MM.1S (cell line): Measurements from ENCODE around the gene ARHGAP26.

ENCODE experiments used
- DNase-seq: peaks from one replicate; pipeline ENCODE4 v3.0.0-alpha.2; 2015
- H2AFZ ChIP-seq: fragments of 300-600 bp; sonication (generic); 2 replicates; pipeline ENCODE4 v1.6.0; 2016; ENCODE audit warnings: antibody characterized with exemption, low read length
- H3F3A ChIP-seq: fragments of 300-600 bp; sonication (generic); 2 replicates; pipeline ENCODE4 v1.6.1; 2016; ENCODE audit warnings: mild to moderate bottlenecking, antibody characterized with exemption, low read length, moderate library complexity, mixed read lengths; ENCODE audit not compliant: insufficient read depth
- H3K27ac ChIP-seq: fragments of 300-600 bp; sonication (generic); 2 replicates; pipeline ENCODE4 v1.5.1; 2016; ENCODE audit warnings: mild to moderate bottlenecking, low read length
- H3K27me3 ChIP-seq: fragments of 300-600 bp; sonication (generic); replicated peaks from 2 replicates; pipeline ENCODE4 v1.6.0; 2016; ENCODE audit warnings: low read length; ENCODE audit not compliant: insufficient read depth
- H3K36me3 ChIP-seq: fragments of 300-600 bp; sonication (generic); replicated peaks from 2 replicates; pipeline ENCODE4 v1.6.1; 2016; ENCODE audit warnings: mild to moderate bottlenecking, low read length, mixed read lengths; ENCODE audit not compliant: insufficient read depth
- H3K4me1 ChIP-seq: fragments of 300-600 bp; sonication (generic); 2 replicates; pipeline ENCODE4 v1.6.1; 2016; ENCODE audit warnings: low read length, mixed read lengths
- H3K4me2 ChIP-seq: fragments of 300-600 bp; sonication (generic); 2 replicates; pipeline ENCODE4 v1.6.0; 2016; ENCODE audit warnings: low read depth, low read length
- H3K4me3 ChIP-seq: fragments of 300-600 bp; sonication (generic); 2 replicates; pipeline ENCODE4 v1.5.1; 2016; ENCODE audit warnings: low read length, mixed read lengths
- H3K79me2 ChIP-seq: fragments of 300-600 bp; sonication (generic); 2 replicates; pipeline ENCODE4 v1.6.1; 2016; ENCODE audit warnings: mixed run types, low read length, mixed read lengths
- H3K9ac ChIP-seq: fragments of 300-600 bp; sonication (generic); 2 replicates; pipeline ENCODE4 v1.6.1; 2016; ENCODE audit warnings: low read length, mixed read lengths
- H3K9me2 ChIP-seq: fragments of 300-600 bp; sonication (generic); replicated peaks from 2 replicates; pipeline ENCODE4 v1.6.1; 2016; ENCODE audit warnings: mild to moderate bottlenecking, low read length, mixed read lengths; ENCODE audit not compliant: insufficient read depth
- H3K9me3 ChIP-seq: fragments of 300-600 bp; sonication (generic); replicated peaks from 2 replicates; pipeline ENCODE4 v1.6.1; 2016; ENCODE audit warnings: mild to moderate bottlenecking, low read length, mixed read lengths; ENCODE audit not compliant: insufficient read depth
- H4K20me1 ChIP-seq: fragments of 300-600 bp; sonication (generic); 2 replicates; pipeline ENCODE4 v1.6.1; 2016; ENCODE audit warnings: mild to moderate bottlenecking, low read length, moderate library complexity, mixed read lengths; ENCODE audit not compliant: insufficient read depth
- CTCF ChIP-seq: fragments of 300-600 bp; sonication (generic); IDR thresholded peaks from 2 replicates; pipeline ENCODE4 v1.5.1; 2016; ENCODE audit warnings: antibody characterized with exemption, low read length, mixed read lengths
- EZH2 ChIP-seq: fragments of 300-600 bp; sonication (generic); optimal IDR thresholded peaks from 2 replicates; pipeline ENCODE3; 2017; ENCODE audit warnings: low read depth, mild to moderate bottlenecking, antibody characterized with exemption, low read length, mixed read lengths
- EZH2phosphoT487 ChIP-seq: fragments of 300-600 bp; sonication (generic); IDR thresholded peaks from 2 replicates; pipeline ENCODE4 v1.6.1; 2018; ENCODE audit warnings: antibody characterized with exemption, low read length

Gene ARHGAP26

GRCh38 chr5:143220748-143221251 lies 450.6 kb downstream of the ARHGAP26 start:
- H3K4me2 ChIP-seq = peak overlapping the region; percentile 56
- H4K20me1 ChIP-seq = no peaks in the 10 kb centered on the region
- H3F3A ChIP-seq = peaks cover 6% of the 10 kb centered on the region; the same call in 1 of the 2 replicates
- no peaks in the 10 kb centered on the region for H3K79me2 ChIP-seq
- H3K27ac ChIP-seq = peak overlapping the region; percentile 65
- H3K4me1 ChIP-seq = peaks cover 40% of the 10 kb centered on the region
- peak overlapping the region; percentile 26; the same call in 1 of the 2 replicates for H3K9ac ChIP-seq
- peak overlapping the region; percentile 30; the same call in 1 of the 2 replicates for H2AFZ ChIP-seq
- H3K9me2 ChIP-seq = no peaks in the 10 kb centered on the region
- TF ChIP-seq EZH2 (no peak), EZH2phosphoT487 (no peak), CTCF (no peak)
- no peaks in the 10 kb centered on the region for H3K9me3 ChIP-seq
- H3K4me3 ChIP-seq = peak overlapping the region; percentile 52
- H3K36me3 ChIP-seq = no peaks in the 10 kb centered on the region
- no peaks in the 10 kb centered on the region for H3K27me3 ChIP-seq
- DNase-seq = peak; percentile 60

GRCh38 chr5:143222287-143223231 lies 452.4 kb downstream of the ARHGAP26 start:
- peak overlapping the region; percentile 5; the same call in 1 of the 2 replicates for H3K4me2 ChIP-seq
- H3K9ac ChIP-seq = no peak overlapping the region
- peaks cover 40% of the 10 kb centered on the region for H3K4me1 ChIP-seq
- H3K27ac ChIP-seq = peak overlapping the region; percentile 22; the same call in 1 of the 2 replicates
- no peak for TF ChIP-seq CTCF
- TF ChIP-seq EZH2phosphoT487 = no peak
- TF ChIP-seq EZH2 = no peak
- H3K79me2 ChIP-seq = no peaks in the 10 kb centered on the region
- H3K36me3 ChIP-seq = no peaks in the 10 kb centered on the region
- H4K20me1 ChIP-seq = no peaks in the 10 kb centered on the region
- DNase-seq = no peak
- H2AFZ ChIP-seq = peak overlapping the region; percentile 38
- no peaks in the 10 kb centered on the region for H3K9me3 ChIP-seq
- no peaks in the 10 kb centered on the region for H3K9me2 ChIP-seq
- H3K4me3 ChIP-seq = no peak overlapping the region
- no peaks in the 10 kb centered on the region for H3K27me3 ChIP-seq
- H3F3A ChIP-seq = peaks cover 6% of the 10 kb centered on the region; the same call in 1 of the 2 replicates

- TF ChIP-seq EZH2phosphoT487 = no peak
- no peak for TF ChIP-seq EZH2
- TF ChIP-seq CTCF = no peak
- no peaks in the 10 kb centered on the region for H4K20me1 ChIP-seq
- H3K4me2 ChIP-seq = no peak overlapping the region
- H3K9ac ChIP-seq = no peak overlapping the region
- no peak overlapping the region for H2AFZ ChIP-seq
- H3K4me3 ChIP-seq = no peak overlapping the region
- H3K27ac ChIP-seq = no peak overlapping the region
- H3K9me3 ChIP-seq = no peaks in the 10 kb centered on the region
- DNase-seq = no peak
- peaks cover 15% of the 10 kb centered on the region for H3F3A ChIP-seq
- no peaks in the 10 kb centered on the region for H3K36me3 ChIP-seq
- no peaks in the 10 kb centered on the region for H3K27me3 ChIP-seq
- peaks cover 41% of the 10 kb centered on the region for H3K4me1 ChIP-seq
- H3K9me2 ChIP-seq = no peaks in the 10 kb centered on the region
- no peaks in the 10 kb centered on the region for H3K79me2 ChIP-seq
These were observed 454.5 kb downstream of the ARHGAP26 start for GRCh38 chr5:143224672-143225071.
